ENCODE data around the gene SLC9A1.

The SLC9A1 gene

DNA sequence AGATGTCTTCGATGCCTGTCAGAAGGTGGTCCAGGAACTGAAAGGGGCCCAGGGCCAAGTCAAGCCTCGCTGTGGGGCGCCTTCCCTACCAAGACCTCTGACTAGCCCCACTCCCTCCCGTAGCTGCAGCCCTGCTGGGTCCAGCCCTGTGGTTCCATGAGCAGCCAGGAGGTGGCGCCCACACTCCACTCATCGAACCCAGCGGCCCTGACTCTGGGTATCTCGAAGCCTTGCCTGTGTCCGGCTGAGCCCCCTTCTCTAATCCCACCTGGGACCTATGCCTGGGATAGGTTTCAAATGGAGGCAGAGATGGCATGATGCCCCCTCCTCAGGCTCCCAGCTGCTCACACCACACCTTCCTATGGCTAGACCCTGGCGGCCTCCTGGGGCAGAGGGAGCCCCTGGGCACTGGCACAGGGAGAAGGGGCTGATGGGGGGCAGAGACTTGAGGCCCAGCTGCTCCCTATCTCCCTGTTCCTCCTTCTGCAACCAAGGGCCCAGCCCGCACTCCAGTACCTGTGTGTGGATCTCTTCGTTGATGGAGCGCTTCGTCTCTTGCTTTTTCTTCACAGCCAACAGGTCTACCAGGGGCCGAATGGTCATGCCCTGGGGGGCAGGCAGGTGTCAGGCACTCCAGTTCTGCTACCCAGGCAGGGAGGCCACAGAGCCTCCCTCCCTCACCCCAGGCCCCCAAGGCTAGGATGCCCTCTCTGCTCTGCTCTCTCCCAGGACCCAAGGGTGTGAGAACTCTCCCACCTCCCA lies 52.0 kb downstream of the SLC9A1 start:
- DNase-seq (ENCODE audit: low read depth), result peak; percentile 66

DNA sequence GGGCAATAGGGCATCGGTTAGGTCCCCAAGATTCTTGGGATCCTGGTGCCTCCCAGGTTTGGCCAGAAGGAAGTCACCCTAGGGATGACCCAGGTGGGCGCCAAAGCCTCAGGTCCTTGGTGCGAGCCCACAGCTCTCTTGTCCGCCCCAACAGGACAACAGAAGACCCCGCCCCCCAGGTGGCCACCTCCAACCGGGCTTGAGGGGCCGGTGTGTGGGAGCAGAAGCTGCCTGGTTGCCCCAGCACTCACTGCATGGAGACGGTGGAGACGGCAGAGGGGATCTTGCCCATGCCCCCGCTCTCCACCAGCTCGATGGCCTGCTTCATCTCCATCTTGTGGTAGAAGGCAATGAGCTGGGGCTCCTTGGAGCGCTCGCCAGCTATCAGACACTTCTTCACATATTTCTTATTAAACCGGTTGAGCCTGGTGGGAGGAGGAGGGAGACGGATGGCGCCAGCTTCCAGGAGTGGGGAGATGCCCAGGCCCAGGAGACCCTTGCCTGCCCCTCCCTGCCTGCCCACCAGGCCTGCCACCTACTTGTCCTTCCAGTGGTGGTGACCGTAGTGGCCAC lies 52.7 kb downstream of the SLC9A1 start:
- DNase-seq (ENCODE audit: low read depth), result no peak

DNA sequence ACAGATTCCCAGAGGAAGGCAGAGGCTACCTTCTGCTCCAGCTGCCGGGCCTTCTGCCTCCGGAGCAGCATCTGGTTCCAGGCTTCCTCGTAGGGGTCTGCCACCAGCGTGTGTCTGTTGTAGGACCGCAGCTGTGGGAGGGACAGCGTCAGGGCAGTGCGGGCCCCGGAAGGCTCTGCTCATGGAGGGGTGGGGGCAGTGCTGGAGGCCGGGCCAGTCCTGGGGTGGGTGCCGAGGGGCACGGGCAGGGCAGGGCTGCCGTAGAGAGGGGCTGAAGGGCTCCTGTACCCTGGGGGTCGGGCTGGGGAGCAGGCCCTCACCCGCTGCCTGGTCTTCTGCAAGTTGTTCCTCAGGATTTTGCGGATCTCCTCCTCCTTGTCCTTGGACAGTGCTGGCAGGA lies 53.2 kb downstream of the SLC9A1 start:
- DNase-seq (ENCODE audit: low read depth), result no peak

DNA sequence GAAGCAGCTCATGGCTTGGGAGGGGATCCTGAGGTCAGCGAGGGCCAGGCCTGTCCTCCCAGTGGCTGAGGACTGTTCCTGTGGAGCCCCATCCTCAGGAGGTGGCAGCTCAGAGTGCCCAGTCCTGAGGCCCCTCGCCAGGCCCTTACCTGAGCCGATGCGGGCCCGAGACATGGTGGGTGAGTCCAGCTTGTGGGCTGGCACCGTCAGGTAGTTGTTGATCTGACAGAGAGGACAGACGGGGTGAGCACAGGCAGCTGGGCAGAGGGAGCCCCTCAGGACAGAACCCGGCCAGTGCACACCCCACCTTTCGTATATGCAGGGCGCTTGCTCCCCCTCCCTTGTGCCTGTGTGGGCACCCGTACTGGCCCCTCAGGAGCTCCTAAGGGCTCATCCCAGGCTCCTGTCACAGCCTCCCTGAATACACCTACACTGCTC lies 53.9 kb downstream of the SLC9A1 start:
- no peak for DNase-seq (ENCODE audit: low read depth)

DNA sequence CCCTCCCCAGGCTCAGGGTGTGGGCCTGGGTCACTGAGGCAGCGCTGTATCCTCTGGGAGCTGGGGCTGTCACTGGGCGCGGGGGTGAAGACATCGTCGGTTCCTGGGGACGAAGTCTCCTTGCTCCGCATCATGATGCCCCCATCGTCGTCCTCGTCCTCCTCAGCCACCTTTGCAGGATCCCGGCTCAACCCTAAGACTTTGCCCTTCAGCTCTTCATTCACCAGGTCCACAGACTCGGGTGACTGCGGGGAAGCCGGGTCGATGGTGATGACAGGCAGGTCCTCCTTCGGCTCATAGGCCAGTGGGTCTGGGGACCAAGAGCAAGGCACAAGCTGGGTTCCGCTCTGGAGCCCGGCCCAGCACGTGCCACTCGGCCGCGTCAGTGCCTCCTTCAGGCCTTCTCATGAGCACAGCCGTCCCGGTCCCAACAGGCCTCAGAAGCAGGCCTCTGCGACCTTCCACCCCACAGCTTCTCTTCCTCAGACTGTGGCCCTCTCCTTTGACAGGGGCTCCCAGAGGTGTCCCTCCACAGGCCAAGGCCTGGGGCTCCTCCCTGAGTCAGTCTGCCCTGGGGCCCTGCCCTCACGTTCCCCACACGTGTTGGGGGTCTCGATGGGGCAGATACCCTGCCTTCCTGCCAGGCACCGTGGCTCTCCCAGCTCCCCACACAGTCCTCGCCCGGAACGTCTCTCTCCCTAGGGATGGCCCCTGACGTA lies 54.4 kb downstream of the SLC9A1 start:
- no peak for DNase-seq (ENCODE audit: low read depth)

DNA sequence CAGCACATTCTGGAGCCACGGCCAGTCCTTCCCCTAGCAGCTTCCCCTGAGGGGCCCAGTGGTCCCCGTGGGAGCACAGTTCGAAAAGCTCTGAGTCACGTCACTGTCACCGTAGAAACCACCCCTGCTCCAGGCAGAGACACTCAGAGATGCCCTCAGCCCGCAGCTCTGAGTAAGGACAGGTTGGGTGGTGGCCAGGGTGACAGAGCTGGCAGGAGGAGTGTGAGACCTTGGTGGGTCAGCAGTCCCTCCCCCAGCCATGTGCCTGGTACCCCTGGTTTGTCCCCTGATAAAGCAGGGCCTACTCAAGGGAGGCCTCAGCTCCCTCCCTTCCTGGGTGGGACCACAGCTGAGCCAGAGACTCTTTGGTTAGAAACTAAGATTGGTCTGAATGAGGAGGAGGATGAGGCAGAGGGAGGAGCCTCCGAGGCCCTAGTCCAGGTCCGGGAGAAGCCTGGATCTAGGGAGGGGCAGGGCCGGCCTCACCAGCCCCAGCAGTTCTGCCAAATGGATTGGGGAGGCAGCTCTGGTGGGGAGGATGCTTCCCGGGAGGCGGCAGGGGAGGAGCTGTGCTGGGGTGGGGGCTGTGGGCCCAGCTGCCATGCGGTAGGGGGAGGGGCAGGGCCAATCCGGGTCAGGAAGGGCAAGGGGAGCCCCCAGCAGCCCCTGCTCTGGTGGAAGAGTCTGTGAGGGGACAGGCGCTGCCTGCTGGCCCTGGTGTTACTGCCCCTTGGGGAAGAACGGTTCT lies 55.2 kb downstream of the SLC9A1 start:
- DNase-seq (ENCODE audit: low read depth), result peak; percentile 87

DNA sequence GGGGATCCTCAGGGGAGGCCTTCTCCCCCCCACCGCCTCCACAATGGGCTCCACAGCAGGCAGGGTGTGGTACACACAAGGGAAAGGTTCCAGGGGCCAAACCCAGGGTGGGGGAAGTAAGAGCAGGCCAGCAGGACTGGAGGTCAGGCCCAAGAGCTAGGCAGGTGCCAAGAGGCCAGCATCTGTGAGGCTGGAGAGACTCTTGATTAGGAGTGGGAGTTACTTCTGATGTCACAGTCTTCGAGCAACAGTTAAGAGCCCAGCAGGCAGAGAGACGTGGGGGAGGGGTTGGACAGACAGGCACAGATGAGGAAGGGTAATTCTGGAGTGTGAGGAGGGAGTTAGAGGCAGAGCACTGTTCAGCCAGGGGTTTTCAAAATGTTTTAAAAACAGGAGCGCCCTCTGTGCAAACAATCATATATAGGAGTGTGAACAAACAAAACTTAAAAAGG lies 55.8 kb downstream of the SLC9A1 start:
- no peak for DNase-seq (ENCODE audit: low read depth)

DNA sequence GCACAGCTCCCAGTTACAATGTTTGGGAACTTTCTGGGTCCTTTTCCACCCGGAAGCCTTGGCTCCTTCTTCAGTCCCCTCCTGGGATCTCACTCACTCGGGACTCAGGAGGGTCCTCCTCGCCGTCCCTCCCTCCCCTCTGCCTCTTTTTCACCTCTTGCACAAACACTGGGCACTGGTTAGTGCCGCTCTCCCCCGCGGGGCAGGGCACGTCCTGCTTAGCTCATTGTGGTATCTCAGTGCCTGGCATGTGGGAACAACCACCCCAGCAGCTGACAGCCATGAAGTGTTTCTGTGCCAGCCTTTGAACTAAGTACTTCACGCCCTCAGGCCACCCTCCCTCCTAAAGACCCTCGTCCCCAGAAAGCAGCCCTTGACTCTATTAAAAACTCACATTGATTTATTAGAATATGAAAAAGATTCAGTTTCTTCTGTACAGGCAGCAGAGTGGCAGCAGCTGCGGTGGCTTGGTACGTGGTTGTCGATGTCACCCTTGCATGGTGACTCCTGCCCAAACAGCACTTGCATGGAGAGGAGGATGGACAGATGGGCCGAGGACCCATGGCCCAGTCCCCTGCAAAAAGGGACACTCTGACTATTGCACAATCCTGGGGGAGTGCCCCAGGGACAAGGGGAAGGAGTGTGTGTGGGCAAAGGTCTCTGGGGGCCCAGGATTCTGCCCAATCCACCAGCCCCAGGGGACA lies 56.3 kb downstream of the SLC9A1 start:
- DNase-seq (ENCODE audit: low read depth), result no peak

DNA sequence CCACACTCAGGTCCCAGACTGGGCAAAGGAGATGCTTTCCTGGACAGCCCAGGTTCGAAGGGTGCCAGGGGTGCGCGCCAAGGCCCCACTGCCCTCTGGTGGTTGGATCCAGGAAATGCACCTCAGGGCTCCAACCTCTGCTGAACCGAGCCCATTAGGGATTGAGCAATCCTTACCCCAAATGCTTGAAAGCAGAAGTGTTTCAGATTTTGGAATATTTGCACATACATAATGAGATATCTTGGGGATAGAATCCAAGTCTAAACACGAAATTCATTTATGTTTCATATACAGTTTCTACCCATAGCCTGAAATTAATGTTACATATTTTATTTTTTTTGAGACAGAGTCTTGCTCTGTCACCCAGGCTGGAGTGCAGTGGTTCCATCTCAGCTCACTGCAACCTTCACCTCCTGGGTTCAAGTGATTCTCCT lies 57.4 kb downstream of the SLC9A1 start:
- peak; percentile 77 for DNase-seq (ENCODE audit: low read depth)

DNA sequence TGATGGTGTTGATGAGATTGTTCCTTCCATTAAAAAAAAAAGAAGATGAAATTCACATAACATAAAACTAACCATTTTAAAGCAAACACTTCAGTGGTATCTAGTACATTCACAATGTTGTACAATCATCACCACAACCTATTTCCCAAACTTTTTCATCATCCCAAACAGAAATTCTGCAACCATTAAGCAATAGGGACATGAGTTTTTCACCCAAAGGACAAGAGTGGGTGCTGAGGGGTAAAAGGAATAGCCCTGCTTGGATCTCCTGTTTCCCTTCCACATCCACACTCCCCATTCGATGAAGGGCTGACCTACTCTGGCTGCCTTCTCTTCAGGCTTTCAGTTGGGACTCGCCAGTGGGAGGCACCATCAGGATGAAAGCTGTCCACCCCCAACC lies 59.3 kb downstream of the SLC9A1 start:
- no peak for DNase-seq (ENCODE audit: low read depth)

DNA sequence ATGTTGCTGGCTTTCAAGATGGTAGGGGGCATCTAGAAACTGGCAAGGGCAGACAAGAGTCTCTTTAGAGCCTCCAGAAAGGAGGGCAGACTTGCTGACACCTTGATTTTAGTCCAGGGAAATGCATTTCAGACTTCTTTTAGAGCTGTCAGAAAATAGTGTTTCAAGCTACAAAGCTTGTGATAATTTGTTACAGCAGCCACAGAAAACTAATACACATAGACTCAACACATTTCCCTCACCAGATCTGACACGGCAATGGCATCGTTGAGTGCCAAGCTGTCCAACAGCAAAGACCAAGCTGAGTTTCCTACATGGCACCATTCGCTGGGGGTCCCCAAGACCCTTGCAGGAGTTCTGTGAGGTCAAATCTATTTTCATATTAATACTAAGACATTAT lies 62.0 kb downstream of the SLC9A1 start:
- no peak for DNase-seq (ENCODE audit: low read depth)

DNA sequence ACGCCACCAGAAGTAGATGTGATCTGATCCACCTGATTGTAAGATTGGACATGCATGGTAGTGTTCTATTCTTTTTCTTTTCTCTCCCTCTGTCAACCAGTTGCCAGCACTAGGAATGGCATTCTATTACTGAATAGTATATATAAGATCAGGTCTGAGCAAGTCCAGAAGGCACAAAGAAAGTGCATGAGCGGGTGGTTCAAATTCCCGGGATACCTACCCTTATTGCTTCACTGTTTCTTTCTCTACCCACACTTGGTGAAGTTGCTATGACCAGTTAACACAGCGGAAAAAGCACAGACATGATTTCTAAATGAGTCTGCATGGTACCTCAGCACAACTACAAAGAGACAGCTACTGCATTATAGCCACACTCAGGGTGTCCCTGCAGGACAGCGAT lies 64.0 kb downstream of the SLC9A1 start:
- DNase-seq (ENCODE audit: low read depth), result no peak

DNA sequence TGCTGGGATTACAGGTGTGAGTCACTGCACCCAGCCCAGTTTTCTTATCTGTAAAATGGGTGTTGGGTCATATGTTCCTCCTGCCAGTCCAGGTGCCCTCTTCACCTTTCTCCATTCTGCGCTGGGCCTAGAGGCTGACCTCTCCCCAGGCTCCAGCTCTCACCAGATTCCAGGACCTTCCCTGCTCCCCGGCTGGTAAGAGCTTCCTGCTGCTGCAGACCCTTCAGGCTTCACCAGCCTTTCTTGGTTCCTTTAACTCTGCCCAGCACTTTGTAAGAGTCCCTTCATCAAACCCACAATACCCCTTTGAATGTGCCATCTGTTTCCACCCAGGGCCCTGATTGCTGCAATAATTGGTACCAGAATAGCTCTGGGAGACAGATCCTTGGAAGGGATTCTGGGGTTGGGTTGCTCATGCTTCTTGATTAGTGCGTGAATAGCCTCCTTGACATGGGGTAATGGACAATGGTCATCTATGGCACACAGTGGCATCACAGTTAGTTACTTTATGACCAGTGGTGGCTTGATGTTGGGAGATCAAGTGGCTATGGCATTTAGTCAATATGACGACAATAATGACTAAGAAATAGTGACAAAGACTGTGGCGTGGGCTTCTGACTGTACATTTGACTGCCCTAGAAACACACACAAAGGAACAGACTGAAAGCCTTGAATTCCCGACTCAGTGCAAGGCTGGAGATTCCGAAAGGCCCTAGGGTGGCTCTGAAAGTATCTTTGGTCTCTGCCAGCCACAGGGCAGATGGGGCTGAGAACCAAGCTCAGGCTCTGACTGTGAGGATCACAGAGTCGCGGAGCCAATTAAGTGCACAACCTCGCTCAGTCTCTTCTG lies 67.3 kb downstream of the SLC9A1 start:
- no peak for DNase-seq (ENCODE audit: low read depth)

DNA sequence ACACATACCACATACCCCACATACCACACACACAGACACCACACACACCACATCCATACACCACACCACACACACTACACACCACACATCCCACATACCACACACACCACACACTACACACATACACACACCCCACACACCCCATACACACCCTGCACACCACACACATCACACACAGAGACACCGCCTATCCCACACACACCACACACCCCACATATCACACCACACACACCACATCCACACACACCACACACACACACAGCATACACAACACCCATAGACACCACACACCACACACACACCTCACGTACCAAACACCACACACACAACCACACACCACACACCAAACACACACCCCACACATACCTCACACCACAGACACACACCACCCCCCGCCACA lies 68.3 kb downstream of the SLC9A1 start:
- DNase-seq (ENCODE audit: low read depth), result no peak

DNA sequence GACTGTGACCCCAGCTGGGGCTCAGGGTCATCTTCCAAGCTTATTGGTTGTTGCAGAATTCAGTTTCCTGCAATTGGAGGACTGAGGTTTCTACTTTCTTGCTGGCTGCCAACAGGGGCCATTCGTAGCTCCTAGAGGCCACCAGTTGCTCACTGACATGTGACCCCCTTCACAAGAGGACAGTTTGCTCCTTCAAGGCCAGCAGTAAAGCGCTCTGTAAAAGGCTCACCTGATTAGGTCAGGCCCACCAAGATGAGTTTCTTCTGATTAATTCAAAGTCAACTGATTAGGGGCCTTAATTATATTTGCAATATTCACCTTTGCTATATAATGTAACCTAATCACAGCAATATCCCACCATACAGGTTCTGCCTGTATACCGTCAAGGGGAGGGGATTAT lies 68.9 kb downstream of the SLC9A1 start:
- DNase-seq (ENCODE audit: low read depth), result no peak

DNA sequence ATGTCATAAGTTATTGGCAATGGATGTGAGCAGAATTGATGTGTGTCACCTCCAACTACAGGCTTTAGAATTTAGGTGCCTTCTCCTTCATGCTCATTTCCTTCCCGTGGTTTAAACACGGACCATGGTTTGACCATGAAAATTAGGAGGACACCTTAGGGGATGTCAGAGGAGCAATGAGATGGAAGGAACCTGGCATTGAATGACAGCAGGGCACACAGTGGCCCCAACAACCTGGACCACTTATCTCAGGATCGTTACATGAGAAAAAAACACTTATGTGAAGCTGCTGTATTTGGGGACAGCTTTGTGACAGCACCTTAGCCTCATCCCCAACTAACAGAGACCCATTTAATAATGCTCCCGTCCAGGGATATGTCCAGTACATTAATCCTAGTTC lies 70.8 kb downstream of the SLC9A1 start:
- no peak for DNase-seq (ENCODE audit: low read depth)

DNA sequence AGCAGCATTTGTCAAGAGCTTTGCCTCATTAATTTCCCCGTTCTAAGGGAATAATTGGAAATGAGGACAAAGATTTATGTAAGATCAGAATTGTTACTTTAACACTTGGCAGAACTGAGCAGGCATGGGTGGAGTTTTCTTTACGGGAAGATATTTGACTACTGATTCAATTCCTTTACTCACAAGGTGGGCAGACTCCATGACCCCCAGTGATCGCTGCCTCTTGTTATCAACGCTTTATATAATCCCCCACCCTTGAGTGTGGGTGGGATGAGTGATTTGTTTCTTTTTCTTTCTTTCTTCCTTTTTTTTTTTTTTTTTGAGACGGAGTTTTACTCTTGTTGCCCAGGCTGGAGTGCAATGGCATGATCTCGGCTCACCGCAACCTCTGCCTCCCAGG lies 77.0 kb downstream of the SLC9A1 start:
- no peak for DNase-seq (ENCODE audit: low read depth)

DNA sequence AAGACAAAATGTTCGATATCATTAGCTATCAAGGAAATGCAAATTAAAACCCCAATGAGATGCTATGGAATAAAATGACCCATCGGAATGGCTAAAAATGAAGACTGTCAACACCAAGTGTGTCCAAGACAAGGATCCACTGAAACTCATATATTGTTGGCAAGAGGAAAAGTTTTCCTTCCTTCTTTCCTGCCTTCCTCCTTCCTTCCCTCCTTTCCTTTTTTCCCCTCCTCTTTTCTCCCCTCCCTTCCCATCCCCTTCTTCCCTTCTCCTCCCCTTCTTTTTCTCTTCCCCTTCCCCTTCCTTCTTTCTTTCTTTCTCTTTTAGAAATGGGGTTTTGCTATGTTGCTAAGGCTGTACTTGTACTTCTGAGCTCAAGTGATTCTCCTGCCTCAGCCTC lies 78.1 kb downstream of the SLC9A1 start:
- DNase-seq (ENCODE audit: low read depth), result no peak

DNA sequence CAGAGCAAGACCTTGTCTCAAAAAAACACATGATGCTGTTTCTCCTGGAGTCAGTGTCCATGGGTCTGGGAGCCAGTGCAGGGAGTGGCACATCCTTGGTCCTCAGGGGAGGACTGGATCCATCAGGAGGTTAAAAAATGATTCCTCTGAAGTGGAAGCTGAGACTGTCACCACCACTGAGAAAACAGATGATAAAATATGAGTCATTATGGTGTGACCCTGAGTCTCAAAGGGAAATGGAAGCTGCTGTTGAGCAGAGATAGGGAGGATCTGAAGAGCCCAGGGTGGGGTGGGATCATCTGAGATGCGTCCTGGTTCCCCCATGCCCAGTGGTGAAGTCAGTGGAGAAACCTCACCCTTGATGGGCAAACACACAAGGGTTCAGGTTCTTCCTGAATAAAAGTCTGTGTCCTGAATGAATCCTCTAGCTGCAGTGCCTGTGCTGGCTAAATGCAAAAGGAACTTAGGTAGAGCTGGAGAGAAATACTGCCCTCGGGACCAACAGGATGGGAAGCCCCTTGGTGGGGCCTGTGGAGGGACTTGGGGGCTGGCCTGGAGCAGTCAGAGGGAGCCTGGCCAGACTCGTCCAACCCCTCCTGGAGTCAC lies 80.6 kb downstream of the SLC9A1 start:
- peak; percentile 45 for DNase-seq (ENCODE audit: low read depth)

DNA sequence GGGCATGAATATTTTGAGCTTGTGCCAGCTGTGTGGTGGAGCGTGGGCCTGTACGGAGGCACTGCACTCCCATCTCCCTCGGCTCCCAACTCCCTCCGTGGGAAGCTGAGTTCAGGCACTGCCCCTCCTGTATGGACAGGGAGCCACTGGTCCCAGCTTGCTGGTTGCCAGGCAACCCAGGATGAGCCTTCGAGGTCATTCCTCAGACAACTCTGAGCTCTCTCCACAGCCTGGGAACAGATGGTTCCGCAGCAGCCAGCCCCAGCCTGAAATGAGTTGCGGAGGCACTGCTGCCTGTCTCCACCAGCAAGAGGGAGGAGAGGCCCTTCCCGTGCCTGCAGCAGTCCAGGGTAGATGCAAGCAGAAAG lies 83.9 kb downstream of the SLC9A1 start:
- DNase-seq (ENCODE audit: low read depth), result no peak
